NCI-H128 (cell line): ENCODE measurements around the gene SP3.

Experiments used
- DNase-seq: peaks from one replicate; lab custom pipeline; 2025; ENCODE audit not compliant: unreplicated experiment; lab: John Stamatoyannopoulos, UW

The SP3 gene

GRCh38 chr2:173965372-173966025 lies at the start of gene SP3:
Gene SP3, minus strand, starts transcription at chr2:173965373. Its CDS starts 202 bp downstream, at chr2:173965171.
- DNase-seq: peak; percentile 84

- DNase-seq: no peak
These were observed 49.5 kb upstream of the SP3 start for GRCh38 chr2:174014699-174015070.

GRCh38 chr2:174014011-174014698 lies 49.0 kb upstream of the SP3 start:
- DNase-seq: no peak

GRCh38 chr2:174013315-174013751 lies 48.2 kb upstream of the SP3 start:
- no peak for DNase-seq

- no peak for DNase-seq
These were observed 47.5 kb upstream of the SP3 start for GRCh38 chr2:174012347-174013314.

GRCh38 chr2:174011796-174012195 lies 46.6 kb upstream of the SP3 start:
- DNase-seq: no peak

- no peak for DNase-seq
These were observed 46.0 kb upstream of the SP3 start for GRCh38 chr2:174011173-174011572.

GRCh38 chr2:174009488-174010223 lies 44.5 kb upstream of the SP3 start:
- no peak for DNase-seq

GRCh38 chr2:174008720-174009119 lies 43.5 kb upstream of the SP3 start:
- DNase-seq: no peak

- DNase-seq: no peak
These were observed 41.8 kb upstream of the SP3 start for GRCh38 chr2:174007010-174007409.

GRCh38 chr2:174005801-174006419 lies 40.7 kb upstream of the SP3 start:
- no peak for DNase-seq

- DNase-seq: no peak
These were observed 39.9 kb upstream of the SP3 start for GRCh38 chr2:174004905-174005605.

- DNase-seq: no peak
These were observed 38.8 kb upstream of the SP3 start for GRCh38 chr2:174003720-174004695.

GRCh38 chr2:174002679-174003078 lies 37.5 kb upstream of the SP3 start:
- no peak for DNase-seq

- DNase-seq: no peak
These were observed 35.9 kb upstream of the SP3 start for GRCh38 chr2:174001107-174001506.

GRCh38 chr2:173999724-174000123 lies 34.6 kb upstream of the SP3 start:
- DNase-seq: no peak

GRCh38 chr2:173999272-173999671 lies 34.1 kb upstream of the SP3 start:
- no peak for DNase-seq

GRCh38 chr2:173998386-173998785 lies 33.2 kb upstream of the SP3 start:
- DNase-seq: no peak

- no peak for DNase-seq
These were observed 32.6 kb upstream of the SP3 start for GRCh38 chr2:173997753-173998152.
